Kidney epithelial cell (primary cell): Measurements from ENCODE around the gene SH3GL3. TPM values are rescaled to one million over a fixed set of nuclear protein-coding genes. Genes with fewer than 3 reads are reported as not detected.

Source experiments
- DNase-seq: peaks from one replicate; pipeline ENCODE4 v3.0.0-alpha.2; 2010; ENCODE audit warnings: low read depth
- H3K27me3 ChIP-seq: 2 replicates; pipeline ENCODE4 v1.6.0; 2011; ENCODE audit warnings: low read length; ENCODE audit not compliant: control insufficient read depth, insufficient read depth
- H3K36me3 ChIP-seq: 2 replicates; pipeline ENCODE4 v1.5.1; 2011; ENCODE audit warnings: low read length; ENCODE audit not compliant: control insufficient read depth, insufficient read depth
- H3K4me3 ChIP-seq: 2 replicates; pipeline ENCODE4 v1.5.1; 2011; ENCODE audit warnings: low read depth, mild to moderate bottlenecking, control low read depth, low read length
- total RNA-seq: library from RNA; depleted of rRNA; stranded (reverse); fragments of >200 nt; gene quantifications from 2 replicates; pipeline ENCODE4 v1.2.3, GENCODE V29; 2015
- TF ChIP-seq, protein P1 (sequence below): IDR thresholded peaks from 2 replicates; pipeline ENCODE4 v1.5.1; 2011; ENCODE audit warnings: mild to moderate bottlenecking, moderate library complexity, low read length, control low read depth, inconsistent platforms; ENCODE audit not compliant: insufficient read depth, poor library complexity, severe bottlenecking

Gene SH3GL3
- total RNA-seq, 1 donor from 2014 or later: 1.0 TPM

DNA sequence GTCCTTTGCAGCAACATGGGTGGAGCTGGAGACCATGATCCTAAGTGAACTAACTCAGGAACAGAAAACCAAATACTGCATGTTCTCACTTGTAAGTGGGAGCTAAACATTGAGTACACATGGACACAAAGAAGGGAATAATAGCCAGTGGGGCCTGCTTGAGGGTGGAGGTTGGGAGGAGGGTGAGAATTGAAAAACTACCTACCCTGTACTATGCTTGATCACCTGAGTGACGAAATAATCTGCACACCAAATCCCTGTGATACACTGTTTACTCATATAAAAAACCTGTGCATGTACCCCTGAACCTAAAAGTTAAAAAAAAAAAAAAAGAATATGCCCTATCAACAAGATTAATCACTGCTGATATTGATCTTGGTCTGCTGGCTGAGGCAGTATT lies 148.1 kb downstream of the SH3GL3 start:
- DNase-seq: no peak
- Histone ChIP-seq H3K36me3 (no peaks in the 10 kb centered on the region), H3K4me3 (no peak overlapping the region), H3K27me3 (no peaks in the 10 kb centered on the region)
- TF ChIP-seq, protein P1, sequence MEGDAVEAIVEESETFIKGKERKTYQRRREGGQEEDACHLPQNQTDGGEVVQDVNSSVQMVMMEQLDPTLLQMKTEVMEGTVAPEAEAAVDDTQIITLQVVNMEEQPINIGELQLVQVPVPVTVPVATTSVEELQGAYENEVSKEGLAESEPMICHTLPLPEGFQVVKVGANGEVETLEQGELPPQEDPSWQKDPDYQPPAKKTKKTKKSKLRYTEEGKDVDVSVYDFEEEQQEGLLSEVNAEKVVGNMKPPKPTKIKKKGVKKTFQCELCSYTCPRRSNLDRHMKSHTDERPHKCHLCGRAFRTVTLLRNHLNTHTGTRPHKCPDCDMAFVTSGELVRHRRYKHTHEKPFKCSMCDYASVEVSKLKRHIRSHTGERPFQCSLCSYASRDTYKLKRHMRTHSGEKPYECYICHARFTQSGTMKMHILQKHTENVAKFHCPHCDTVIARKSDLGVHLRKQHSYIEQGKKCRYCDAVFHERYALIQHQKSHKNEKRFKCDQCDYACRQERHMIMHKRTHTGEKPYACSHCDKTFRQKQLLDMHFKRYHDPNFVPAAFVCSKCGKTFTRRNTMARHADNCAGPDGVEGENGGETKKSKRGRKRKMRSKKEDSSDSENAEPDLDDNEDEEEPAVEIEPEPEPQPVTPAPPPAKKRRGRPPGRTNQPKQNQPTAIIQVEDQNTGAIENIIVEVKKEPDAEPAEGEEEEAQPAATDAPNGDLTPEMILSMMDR: no peak

DNA sequence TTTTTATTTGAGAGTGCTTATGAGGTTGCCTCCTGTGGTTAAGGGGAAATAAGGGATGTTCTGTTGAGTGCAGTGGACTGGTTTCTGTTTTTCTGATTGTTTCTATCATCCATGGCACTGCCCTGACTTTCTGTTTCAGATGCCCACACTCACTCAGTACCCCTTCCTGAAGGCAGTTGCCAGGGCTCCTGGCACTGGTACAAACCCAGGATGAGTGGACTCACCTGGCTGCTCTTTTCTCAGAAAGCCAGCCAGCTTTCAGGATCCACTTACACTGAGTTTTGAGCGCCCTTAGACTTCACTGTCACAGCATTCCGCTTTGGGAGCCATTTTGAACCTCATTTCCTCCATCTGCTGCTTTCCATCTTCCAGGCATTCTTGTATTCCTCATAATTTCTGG lies 150.9 kb downstream of the SH3GL3 start:
- no peak overlapping the region for H3K4me3 ChIP-seq
- TF ChIP-seq, protein P1: no peak
- no peak for DNase-seq
- no peaks in the 10 kb centered on the region for H3K36me3 ChIP-seq
- no peaks in the 10 kb centered on the region for H3K27me3 ChIP-seq

- Histone ChIP-seq H3K27me3 (no peaks in the 10 kb centered on the region), H3K4me3 (no peak overlapping the region), H3K36me3 (no peaks in the 10 kb centered on the region)
- TF ChIP-seq, protein P1: no peak
- DNase-seq: no peak
Observed at GRCh38 chr15:83602021-83602420, 154.9 kb downstream of the SH3GL3 start.

- TF ChIP-seq, protein P1: no peak
- no peak for DNase-seq
Observed at GRCh38 chr15:83604549-83604948, 157.4 kb downstream of the SH3GL3 start.

DNA sequence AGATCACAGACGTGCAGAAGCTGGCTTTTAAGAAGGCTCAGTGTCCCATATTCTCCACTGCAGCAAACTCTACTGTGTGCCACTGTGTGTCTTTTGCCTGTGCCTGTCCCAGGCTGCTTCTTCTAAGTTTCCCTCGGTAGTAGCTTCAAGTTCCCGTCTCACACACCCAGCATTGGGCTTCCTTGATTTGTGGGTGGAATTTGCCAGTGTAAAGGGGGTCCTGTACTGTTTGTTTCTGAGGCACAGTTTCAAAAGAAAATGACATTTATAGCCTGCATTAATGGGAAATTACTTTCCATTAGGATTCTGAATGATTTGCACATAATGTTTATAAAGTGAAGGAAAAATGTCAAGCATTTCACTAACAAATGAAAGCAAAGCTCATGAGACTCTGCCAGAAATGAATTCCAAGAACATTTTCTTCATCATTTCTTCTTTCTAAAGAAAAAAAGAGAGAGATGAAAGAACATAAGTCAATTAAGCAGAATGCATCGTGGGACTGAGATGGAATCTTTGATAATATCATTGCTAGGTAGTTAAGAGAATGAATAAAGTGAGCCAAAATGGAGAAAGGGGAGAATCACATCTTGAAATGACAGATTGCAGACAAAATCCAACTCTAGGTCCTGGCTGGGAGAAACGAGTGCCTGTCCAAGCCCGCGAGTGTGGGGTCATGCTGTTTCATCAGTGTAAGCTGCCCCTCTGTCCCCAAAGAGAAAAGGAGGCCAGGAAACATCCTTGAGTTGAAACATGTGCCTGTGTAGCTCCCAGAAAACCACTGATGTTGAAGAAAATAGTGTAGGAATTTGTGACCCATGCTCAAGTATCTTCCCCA lies 158.2 kb downstream of the SH3GL3 start:
- no peak overlapping the region for H3K4me3 ChIP-seq
- no peaks in the 10 kb centered on the region for H3K27me3 ChIP-seq
- no peak for DNase-seq
- TF ChIP-seq, protein P1: no peak
- H3K36me3 ChIP-seq: no peaks in the 10 kb centered on the region

More at GRCh38 chr15:83604549-83604948, 157.4 kb downstream of the SH3GL3 start:
- no peaks in the 10 kb centered on the region for H3K27me3 ChIP-seq
- H3K4me3 ChIP-seq: no peak overlapping the region
- no peaks in the 10 kb centered on the region for H3K36me3 ChIP-seq

GRCh38 chr15:83610132-83610531 lies 163.0 kb downstream of the SH3GL3 start:
- H3K4me3 ChIP-seq: no peak overlapping the region
- no peaks in the 10 kb centered on the region for H3K36me3 ChIP-seq
- no peak for DNase-seq
- no peaks in the 10 kb centered on the region for H3K27me3 ChIP-seq
- TF ChIP-seq, protein P1: no peak
